Colonic mucosa (tissue), 4 donors: Measurements from ENCODE around the gene CCDC28B. TPM values are rescaled to one million over a fixed set of nuclear protein-coding genes. Genes with fewer than 3 reads are reported as not detected.

ENCODE experiments used
- DNase-seq: peaks from one replicate; pipeline ENCODE4 v3.0.0-alpha.2; 2020
- H3K27ac ChIP-seq: fragments of 200-600 bp; one replicate; pipeline ENCODE4 v1.8.0; 2021
- H3K27me3 ChIP-seq: fragments of 200-600 bp; one replicate; pipeline ENCODE4 v1.8.0; 2021
- H3K36me3 ChIP-seq: fragments of 200-600 bp; one replicate; pipeline ENCODE4 v1.8.0; 2021
- H3K4me1 ChIP-seq: fragments of 200-600 bp; one replicate; pipeline ENCODE4 v1.8.0; 2021; ENCODE audit warnings: mild to moderate bottlenecking
- H3K4me3 ChIP-seq: fragments of 200-600 bp; one replicate; pipeline ENCODE4 v1.8.0; 2021
- H3K9ac ChIP-seq, 2 donors: one replicate each; pipeline ENCODE4 v1.7.0; 2013; ENCODE audit warnings: control low read depth in 2 of 2, low read depth in 2 of 2, low read length in 2 of 2
- H3K9me3 ChIP-seq: fragments of 200-600 bp; one replicate; pipeline ENCODE4 v1.8.0; 2021
- CTCF ChIP-seq: fragments of 200-600 bp; IDR thresholded peaks from one replicate; pipeline ENCODE4 v1.8.0; 2022; ENCODE audit warnings: antibody characterized with exemption, mild to moderate bottlenecking
- intact Hi-C: fragments of 100-400 bp; cut with DNase I; formaldehyde crosslinking; loops from one replicate; pipeline ENCODE4 v1.14.1; 2022
- total RNA-seq, 2 donors: library from RNA; stranded (reverse); fragmentation: NEBNext Ultra II Directional in 1 of 2; extraction: Animal tissue kit (Norgen Biotek cat#: 25700) in 1 of 2; gene quantifications; one replicate each; pipeline ENCODE4 v1.2.1, GENCODE V29; 2021
- donor health status: healthy.
- donor health status: DM: no; HTN: no; CAD: no.
- donor health status: DM: no; HTN: no; CAD: no.

CCDC28B gene
- total RNA-seq, 2 donors from 2014 or later = 2.8 to 5.1 TPM

- Histone ChIP-seq H3K9me3 (no peaks in the 10 kb centered on the region), H3K9ac (no peak overlapping the region), H3K4me3 (no peak overlapping the region), H3K4me1 (no peaks in the 10 kb centered on the region), H3K36me3 (peaks cover 48% of the 10 kb centered on the region), H3K27ac (no peak overlapping the region), H3K27me3 (no peaks in the 10 kb centered on the region)
- no peak for TF ChIP-seq CTCF
- no peak for DNase-seq
- intact Hi-C loops = no loop called here
These were observed 4.9 kb upstream of the CCDC28B start for GRCh38 chr1:32195531-32195930.

- Histone ChIP-seq H3K4me3 (no peak overlapping the region), H3K9me3 (no peaks in the 10 kb centered on the region), H3K36me3 (peaks cover 43% of the 10 kb centered on the region), H3K27ac (no peak overlapping the region), H3K4me1 (peaks cover under 1% of the 10 kb centered on the region), H3K9ac (no peak overlapping the region), H3K27me3 (no peaks in the 10 kb centered on the region)
- intact Hi-C loops = no loop called here
- TF ChIP-seq CTCF = no peak
- no peak for DNase-seq
These were observed 4.2 kb upstream of the CCDC28B start for GRCh38 chr1:32195972-32196823.

GRCh38 chr1:32197074-32197473 is 3.3 kb upstream of the CCDC28B start:
- Histone ChIP-seq H3K36me3 (peaks cover 34% of the 10 kb centered on the region), H3K27me3 (no peaks in the 10 kb centered on the region), H3K4me1 (peaks cover 3% of the 10 kb centered on the region), H3K9ac (no peak overlapping the region), H3K9me3 (no peaks in the 10 kb centered on the region), H3K4me3 (no peak overlapping the region), H3K27ac (no peak overlapping the region)
- DNase-seq = no peak
- intact Hi-C loops = no loop called here
- no peak for TF ChIP-seq CTCF

GRCh38 chr1:32197837-32198236 is 2.6 kb upstream of the CCDC28B start:
- TF ChIP-seq CTCF = no peak
- peaks cover 27% of the 10 kb centered on the region for H3K36me3 ChIP-seq
- H3K27me3 ChIP-seq = no peaks in the 10 kb centered on the region
- no peak overlapping the region for H3K4me3 ChIP-seq
- no peak for DNase-seq
- no peak overlapping the region for H3K9ac ChIP-seq
- H3K27ac ChIP-seq = no peak overlapping the region
- intact Hi-C loops = no loop called here
- no peaks in the 10 kb centered on the region for H3K9me3 ChIP-seq
- peaks cover 3% of the 10 kb centered on the region for H3K4me1 ChIP-seq

- TF ChIP-seq CTCF = no peak
- no peak overlapping the region for H3K27ac ChIP-seq
- DNase-seq = no peak
- intact Hi-C loops = no loop called here
- H3K4me1 ChIP-seq = peaks cover 3% of the 10 kb centered on the region
- H3K9me3 ChIP-seq = no peaks in the 10 kb centered on the region
- peaks cover 27% of the 10 kb centered on the region for H3K36me3 ChIP-seq
- no peak overlapping the region for H3K9ac ChIP-seq
- no peak overlapping the region for H3K4me3 ChIP-seq
- H3K27me3 ChIP-seq = no peaks in the 10 kb centered on the region
These were observed 2.0 kb upstream of the CCDC28B start for GRCh38 chr1:32198237-32199042.
